H1 (cell line): Measurements from ENCODE around the gene NXN. TPM values are rescaled to one million over a fixed set of nuclear protein-coding genes. Genes with fewer than 3 reads are reported as not detected.

Experiments
- CTCF ChIA-PET: fragments of 300-600 bp; sonication (Branson Sonifier 250); formaldehyde crosslinking; loops from one replicate; lab custom pipeline; 2021; ENCODE audit not compliant: partially characterized antibody; lab: Charles Lee
- POLR2A ChIA-PET: fragments of 300-600 bp; sonication (Branson Sonifier 250); formaldehyde crosslinking; loops from one replicate; lab custom pipeline; 2021; ENCODE audit warnings: inconsistent platforms; ENCODE audit not compliant: partially characterized antibody; lab: Charles Lee
- DNase-seq, 2 experiments: peaks; one replicate each; pipeline versions ENCODE4 v3.0.0 to v3.0.0-alpha.2; 2010 to 2022; ENCODE audit warnings: low spot score in 2 of 2, low read depth in 1 of 2, mixed read lengths in 1 of 2
- FAIRE-seq: peaks from 2 replicates; lab custom pipeline; 2011; peaks lifted over from hg19 to GRCh38; lab: Jason Lieb, UNC
- H2AFZ ChIP-seq: 2 replicates; pipeline ENCODE4 v1.8.1; 2012; ENCODE audit warnings: low read length, inconsistent platforms
- H2AK5ac ChIP-seq: 2 replicates; pipeline ENCODE4 v1.6.1; 2013; ENCODE audit warnings: low read depth, low read length
- H2BK120ac ChIP-seq: replicated peaks from 2 replicates; pipeline ENCODE3; 2013; ENCODE audit warnings: low read depth, low read length, inconsistent platforms
- H2BK12ac ChIP-seq: 2 replicates; pipeline ENCODE4 v1.6.1; 2013; ENCODE audit warnings: low read depth, low read length
- H2BK15ac ChIP-seq: 2 replicates; pipeline ENCODE4 v1.6.1; 2013; ENCODE audit warnings: low read length
- H2BK20ac ChIP-seq: 2 replicates; pipeline ENCODE4 v1.6.1; 2013; ENCODE audit warnings: low read length
- H2BK5ac ChIP-seq: 2 replicates; pipeline ENCODE4 v1.6.1; 2013; ENCODE audit warnings: low read depth, low read length
- H3K14ac ChIP-seq: 2 replicates; pipeline ENCODE4 v1.6.1; 2013; ENCODE audit warnings: inconsistent platforms; ENCODE audit not compliant: insufficient read length
- H3K18ac ChIP-seq: 2 replicates; pipeline ENCODE4 v1.6.1; 2013; ENCODE audit warnings: low read length; ENCODE audit errors: extremely low read depth
- H3K23ac ChIP-seq: 2 replicates; pipeline ENCODE4 v1.6.1; 2013; ENCODE audit warnings: inconsistent platforms; ENCODE audit not compliant: insufficient read length
- H3K23me2 ChIP-seq: 2 replicates; pipeline ENCODE4 v1.6.1; 2013; ENCODE audit warnings: low read depth, low read length
- H3K27ac ChIP-seq: 2 replicates; pipeline ENCODE4 v1.6.1; 2011; ENCODE audit warnings: low read depth, low read length, inconsistent platforms
- H3K27me3 ChIP-seq, 4 experiments: replicated peaks in 1 of 4; 1 replicate in 1 of 4; 2 replicates in 3 of 4; pipeline versions ENCODE4 v1.6.1 to v1.8.1; 2011 to 2013; ENCODE audit warnings: low read length in 3 of 4, mild to moderate bottlenecking in 3 of 4, inconsistent platforms in 2 of 4, mixed read lengths in 2 of 4, moderate library complexity in 1 of 4; ENCODE audit not compliant: control insufficient read depth in 3 of 4, insufficient read depth in 3 of 4; ENCODE audit errors: extremely low read depth in 1 of 4
- H3K36me3 ChIP-seq, 4 experiments: 2 replicates each; pipeline versions ENCODE4 v1.6.1 to v1.8.1; 2011 to 2013; ENCODE audit warnings: mild to moderate bottlenecking in 4 of 4, low read length in 3 of 4, moderate library complexity in 2 of 4, control low read depth in 1 of 4, inconsistent platforms in 1 of 4; ENCODE audit not compliant: insufficient read depth in 4 of 4, control insufficient read depth in 2 of 4
- H3K4ac ChIP-seq: replicated peaks from 2 replicates; pipeline ENCODE3; 2013; ENCODE audit warnings: low read length, low read depth, mixed read lengths, inconsistent platforms; ENCODE audit not compliant: insufficient read length
- H3K4me1 ChIP-seq, 4 experiments: replicated peaks in 1 of 4; 1 replicate in 1 of 4; 2 replicates in 3 of 4; pipeline versions ENCODE4 v1.6.1 to v1.8.1; 2011 to 2013; ENCODE audit warnings: low read length in 3 of 4, inconsistent platforms in 2 of 4, mixed read lengths in 1 of 4; ENCODE audit not compliant: insufficient read depth in 4 of 4, control insufficient read depth in 3 of 4
- H3K4me2 ChIP-seq, 2 experiments: 2 replicates each; pipeline versions ENCODE4 v1.6.1 to v1.8.1; 2011 to 2013; ENCODE audit warnings: low read depth in 2 of 2, low read length in 2 of 2, control low read depth in 1 of 2, inconsistent platforms in 1 of 2, mild to moderate bottlenecking in 1 of 2; ENCODE audit not compliant: insufficient read depth in 1 of 2
- H3K4me3 ChIP-seq, 4 experiments: fragments of 200-600, 300-600 bp in 1 of 4; sonication (generic), shearing (Covaris generic), sonication (Bioruptor Twin) in 1 of 4; 2 replicates each; pipeline versions ENCODE4 v1.5.1 to v1.8.1; 2011 to 2016; ENCODE audit warnings: low read length in 4 of 4, low read depth in 3 of 4, control low read depth in 2 of 4, inconsistent platforms in 2 of 4, mild to moderate bottlenecking in 2 of 4, mixed read lengths in 1 of 4, moderate library complexity in 1 of 4; ENCODE audit not compliant: insufficient read depth in 2 of 4; ENCODE audit errors: extremely low read depth in 1 of 4
- H3K56ac ChIP-seq: replicated peaks from 2 replicates; pipeline ENCODE3; 2013; ENCODE audit warnings: low read depth, mild to moderate bottlenecking, mixed read lengths, low read length, inconsistent platforms; ENCODE audit not compliant: insufficient read length
- H3K79me1 ChIP-seq: 2 replicates; pipeline ENCODE4 v1.6.1; 2013; ENCODE audit warnings: low read depth, low read length, control low read depth
- H3K79me2 ChIP-seq, 2 experiments: 2 replicates each; pipeline versions ENCODE4 v1.6.1 to v1.8.1; 2012 to 2013; ENCODE audit warnings: low read length in 2 of 2, mild to moderate bottlenecking in 2 of 2, inconsistent platforms in 1 of 2; ENCODE audit not compliant: insufficient read depth in 2 of 2, control insufficient read depth in 1 of 2
- H3K9ac ChIP-seq, 4 experiments: replicated peaks in 1 of 4; 1 replicate in 1 of 4; 2 replicates in 3 of 4; pipeline versions ENCODE4 v1.6.1 to v1.8.1; 2011 to 2013; ENCODE audit warnings: low read depth in 3 of 4, low read length in 3 of 4, control low read depth in 2 of 4, mild to moderate bottlenecking in 2 of 4, moderate library complexity in 2 of 4, inconsistent platforms in 1 of 4; ENCODE audit errors: extremely low read depth in 1 of 4
- H3K9me3 ChIP-seq, 2 experiments: 2 replicates each; pipeline versions ENCODE4 v1.6.1 to v1.8.1; 2012 to 2013; ENCODE audit warnings: mild to moderate bottlenecking in 2 of 2, moderate library complexity in 2 of 2, control low read depth in 1 of 2, inconsistent platforms in 1 of 2, low read depth in 1 of 2, low read length in 1 of 2, mixed read lengths in 1 of 2; ENCODE audit not compliant: insufficient read depth in 2 of 2
- H4K20me1 ChIP-seq, 2 experiments: replicated peaks in 1 of 2; 2 replicates each; pipeline versions ENCODE3 to v1.8.1; 2011 to 2013; ENCODE audit warnings: inconsistent platforms in 2 of 2, low read length in 2 of 2, mild to moderate bottlenecking in 1 of 2; ENCODE audit not compliant: insufficient read depth in 2 of 2, control insufficient read depth in 1 of 2
- H4K5ac ChIP-seq: 2 replicates; pipeline ENCODE4 v1.6.1; 2013; ENCODE audit warnings: low read length, low read depth, mixed read lengths, inconsistent platforms; ENCODE audit not compliant: insufficient read length
- H4K8ac ChIP-seq: 2 replicates; pipeline ENCODE4 v1.8.0; 2013; ENCODE audit warnings: mild to moderate bottlenecking, moderate library complexity, low read length, inconsistent platforms; ENCODE audit not compliant: insufficient read depth; ENCODE audit errors: extremely low read depth
- H4K91ac ChIP-seq: replicated peaks from 2 replicates; pipeline ENCODE3; 2013; ENCODE audit warnings: low read length, mixed read lengths, inconsistent platforms; ENCODE audit not compliant: insufficient read length
- POLR2AphosphoS5 ChIP-seq: IDR thresholded peaks from 2 replicates; pipeline ENCODE4 v1.6.1; 2011; ENCODE audit warnings: low read depth, low read length
- SAP30 ChIP-seq: fragments of 300-600 bp; sonication (generic); IDR thresholded peaks from 2 replicates; pipeline ENCODE4 v1.7.1; 2012; ENCODE audit warnings: low read length, moderate library complexity, mild to moderate bottlenecking, inconsistent platforms; ENCODE audit not compliant: insufficient read depth, insufficient replicate concordance
- WGBS, 2 experiments: shearing (Covaris generic) in 1 of 2; methylation state at CpG; one replicate each; pipeline versions ENCODE4 v1.1.6 to v1.1.7; 2013 to 2015; ENCODE audit warnings: low lambda C conversion rate in 2 of 2, mixed read lengths in 2 of 2, inconsistent platforms in 1 of 2, low coverage in 1 of 2, missing lambda C conversion rate in 1 of 2; ENCODE audit not compliant: insufficient replicate concordance in 2 of 2, insufficient coverage in 1 of 2, insufficient read length in 1 of 2; ENCODE audit errors: extremely low coverage in 1 of 2, missing lambda C conversion rate in 1 of 2; 5-methylcytosine and 5-hydroxymethylcytosine counted together
- polyA plus RNA-seq, 7 experiments: library from polyadenylated mRNA; depleted of rRNA in 3 of 7; stranded (reverse) in 5 of 7; unstranded in 2 of 7; fragments of >200 nt in 5 of 7; fragments of 200-250 nt in 2 of 7; gene quantifications; 1 replicate in 5 of 7; 2 replicates in 1 of 7; 4 replicates in 1 of 7; pipeline versions ENCODE4 v1.2.1 to v1.2.3, GENCODE V29; 2011 to 2013; ENCODE audit warnings: missing spikeins in 2 of 7, mixed read lengths in 2 of 7
- total RNA-seq: library from RNA; stranded (reverse); fragmentation: NEBNext Ultra II Directional; extraction: Animal tissue kit (Norgen Biotek cat#: 25700); gene quantifications from 2 replicates; pipeline ENCODE4 v1.2.1, GENCODE V29; 2021
- TF ChIP-seq, protein P1 (sequence below): IDR thresholded peaks from 2 replicates; pipeline ENCODE4 v1.6.1; 2012; ENCODE audit warnings: inconsistent platforms

NXN gene
- total and polyA plus RNA-seq, 2 of the 8 experiments (the other 6 are each of a cell fraction or from before 2014, with no cell fraction given), result 94.1 to 107 TPM

DNA sequence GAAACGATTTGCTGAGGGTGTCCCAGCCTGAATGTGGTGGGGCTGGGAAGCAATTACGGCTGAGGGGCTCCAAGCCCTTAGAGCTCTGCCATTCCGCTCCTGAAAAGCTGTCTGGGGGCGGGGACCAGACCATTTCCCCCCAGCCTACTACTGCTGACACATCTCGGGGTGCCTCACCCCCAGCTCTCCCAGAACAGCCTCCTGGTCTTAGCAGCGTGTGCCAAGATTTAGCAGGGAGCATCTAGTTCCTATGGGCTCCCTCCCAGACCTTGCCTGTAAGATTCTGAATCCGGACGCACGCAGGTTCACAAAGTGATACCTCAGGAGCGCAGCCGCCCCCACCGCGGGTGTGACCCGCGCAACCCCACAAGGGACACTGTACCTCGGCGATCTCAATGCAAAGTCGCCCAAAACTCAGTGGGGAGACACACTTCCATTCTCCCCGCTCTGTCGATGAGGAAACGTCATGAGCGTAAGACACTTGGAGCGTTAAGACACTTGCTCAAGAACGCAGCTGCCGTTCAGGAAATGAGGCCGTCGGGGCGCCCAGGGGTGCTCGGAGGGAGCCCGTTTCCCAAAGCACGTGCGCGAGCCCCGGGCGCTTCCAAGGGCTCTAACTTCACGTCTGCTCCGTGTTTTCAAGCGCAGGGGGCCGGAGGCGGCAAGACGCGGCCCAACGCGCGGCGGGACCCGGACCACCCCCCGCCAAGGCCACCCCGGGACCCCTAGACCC is 228.1 kb downstream of the NXN start:
- DNase-seq, result peak in 1 of 2 experiments; percentile 54
- WGBS, 2 experiments, result 9% methylated on average over 22 of the region's 49 CpGs; no CpG with 5 or more reads in 1 of the 2 experiments
- POLR2A ChIA-PET, result interaction anchor here (0.9 to 5.1 kb wide), 4 partner anchors 9 to 31 kb away, joined by 3 to 44 read pairs (median 6); partner anchors contain the start of genes GLOD4 and MRM3
- H3K4ac ChIP-seq, result peak overlapping the region; percentile 89
- H2BK15ac ChIP-seq, result no peak overlapping the region
- no peak overlapping the region for H3K23ac ChIP-seq
- peak overlapping the region; percentile 97 for H3K18ac ChIP-seq
- H4K8ac ChIP-seq, result peak overlapping the region; percentile 87; the same call in 1 of the 2 replicates
- peak overlapping the region; percentile 3 for H4K5ac ChIP-seq
- TF ChIP-seq, protein P1, sequence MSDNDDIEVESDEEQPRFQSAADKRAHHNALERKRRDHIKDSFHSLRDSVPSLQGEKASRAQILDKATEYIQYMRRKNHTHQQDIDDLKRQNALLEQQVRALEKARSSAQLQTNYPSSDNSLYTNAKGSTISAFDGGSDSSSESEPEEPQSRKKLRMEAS, result peak; percentile 35; the same call in 1 of the 2 replicates
- no peak for TF ChIP-seq POLR2AphosphoS5
- TF ChIP-seq SAP30, result peak; percentile 56
- TF ChIP-seq, all 59 proteins: peak for 2
- peaks cover 9 to 27% (median 20%) of the 10 kb centered on the region in 4 experiments; a peak in 6 of 8 replicates for H3K36me3 ChIP-seq
- CTCF ChIA-PET, result interaction anchor here (0.9 to 2.2 kb wide), 5 partner anchors 8 to 245 kb away, joined by 3 to 6 read pairs (median 3); partner anchors contain the start of gene TIMM22
- H2AK5ac ChIP-seq, result no peak overlapping the region; the same call in 1 of the 2 replicates
- peak overlapping the region; percentile 68; the same call in 1 of the 2 replicates for H3K27ac ChIP-seq
- H4K20me1 ChIP-seq, result peaks cover 0 to 17% of the 10 kb centered on the region in 2 experiments
- H2BK20ac ChIP-seq, result no peak overlapping the region
- H2BK12ac ChIP-seq, result no peak overlapping the region
- no peak overlapping the region for H2BK5ac ChIP-seq
- H3K23me2 ChIP-seq, result peaks cover 11% of the 10 kb centered on the region
- H2AFZ ChIP-seq, result no peak overlapping the region; the same call in 1 of the 2 replicates
- H3K4me3 ChIP-seq, result peak overlapping the region; percentile 70 to 88 (median 84)
- FAIRE-seq, result no peak
- H2BK120ac ChIP-seq, result no peak overlapping the region
- H3K56ac ChIP-seq, result peak overlapping the region; percentile 62
- H3K27me3 ChIP-seq, result no peaks in the 10 kb centered on the region
- H4K91ac ChIP-seq, result peak overlapping the region; percentile 92
- peak overlapping the region; percentile 53 to 80 (median 72) for H3K9ac ChIP-seq
- peaks cover 3 to 43% of the 10 kb centered on the region in 2 experiments; a peak in 3 of 4 replicates for H3K79me2 ChIP-seq
- H3K4me2 ChIP-seq, result peak overlapping the region; percentile 95 to 96
- H3K14ac ChIP-seq, result no peak overlapping the region
- H3K9me3 ChIP-seq, result peaks cover 4 to 7% of the 10 kb centered on the region in 2 experiments; a peak in 2 of 4 replicates
- H3K4me1 ChIP-seq, result peaks cover 2 to 11% (median 7%) of the 10 kb centered on the region in 4 experiments; a peak in 6 of 7 replicates
- peaks cover 16% of the 10 kb centered on the region for H3K79me1 ChIP-seq
